Effector memory CD8-positive, alpha-beta T cell (primary cell): ENCODE results near the gene MCHR1.

Experiments
- ATAC-seq: fragments of 150-1000 bp; cut with Tn5 transposase; replicated peaks from 2 replicates; pipeline ENCODE4 v1.10.0; 2021; ENCODE audit warnings: mild to moderate bottlenecking, moderate library complexity
- DNase-seq, 3 experiments: peaks; one replicate each; pipeline ENCODE4 v3.0.0; 2021
- H3K27ac Mint-ChIP-seq, 2 donors: one replicate each; pipeline ENCODE4 v1.8.0; 2022; ENCODE audit warnings: mild to moderate bottlenecking in 2 of 2, mixed read lengths in 2 of 2, moderate library complexity in 2 of 2
- H3K27me3 Mint-ChIP-seq, 2 donors: one replicate each; pipeline ENCODE4 v1.8.0; 2022; ENCODE audit warnings: mixed read lengths in 2 of 2
- H3K36me3 Mint-ChIP-seq: one replicate; pipeline ENCODE4 v1.8.0; 2022; ENCODE audit warnings: mild to moderate bottlenecking, moderate library complexity, mixed read lengths; ENCODE audit not compliant: insufficient read depth
- H3K4me1 Mint-ChIP-seq, 2 donors: one replicate each; pipeline ENCODE4 v1.8.0; 2022; ENCODE audit warnings: low read depth in 2 of 2, mixed read lengths in 2 of 2
- H3K4me3 Mint-ChIP-seq, 2 donors: one replicate each; pipeline ENCODE4 v1.8.0; 2022; ENCODE audit warnings: mild to moderate bottlenecking in 2 of 2, mixed read lengths in 2 of 2, moderate library complexity in 2 of 2
- H3K9me3 Mint-ChIP-seq, 2 donors: one replicate each; pipeline ENCODE4 v1.8.0; 2022; ENCODE audit warnings: mixed read lengths in 2 of 2
- total RNA-seq, 9 experiments: gene quantifications; one replicate each; lab custom pipeline; 2026; lab: John Stamatoyannopoulos, UW

The MCHR1 gene, protein sequence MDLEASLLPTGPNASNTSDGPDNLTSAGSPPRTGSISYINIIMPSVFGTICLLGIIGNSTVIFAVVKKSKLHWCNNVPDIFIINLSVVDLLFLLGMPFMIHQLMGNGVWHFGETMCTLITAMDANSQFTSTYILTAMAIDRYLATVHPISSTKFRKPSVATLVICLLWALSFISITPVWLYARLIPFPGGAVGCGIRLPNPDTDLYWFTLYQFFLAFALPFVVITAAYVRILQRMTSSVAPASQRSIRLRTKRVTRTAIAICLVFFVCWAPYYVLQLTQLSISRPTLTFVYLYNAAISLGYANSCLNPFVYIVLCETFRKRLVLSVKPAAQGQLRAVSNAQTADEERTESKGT
- total RNA-seq, result 0 reads per million in 9 experiments

DNA sequence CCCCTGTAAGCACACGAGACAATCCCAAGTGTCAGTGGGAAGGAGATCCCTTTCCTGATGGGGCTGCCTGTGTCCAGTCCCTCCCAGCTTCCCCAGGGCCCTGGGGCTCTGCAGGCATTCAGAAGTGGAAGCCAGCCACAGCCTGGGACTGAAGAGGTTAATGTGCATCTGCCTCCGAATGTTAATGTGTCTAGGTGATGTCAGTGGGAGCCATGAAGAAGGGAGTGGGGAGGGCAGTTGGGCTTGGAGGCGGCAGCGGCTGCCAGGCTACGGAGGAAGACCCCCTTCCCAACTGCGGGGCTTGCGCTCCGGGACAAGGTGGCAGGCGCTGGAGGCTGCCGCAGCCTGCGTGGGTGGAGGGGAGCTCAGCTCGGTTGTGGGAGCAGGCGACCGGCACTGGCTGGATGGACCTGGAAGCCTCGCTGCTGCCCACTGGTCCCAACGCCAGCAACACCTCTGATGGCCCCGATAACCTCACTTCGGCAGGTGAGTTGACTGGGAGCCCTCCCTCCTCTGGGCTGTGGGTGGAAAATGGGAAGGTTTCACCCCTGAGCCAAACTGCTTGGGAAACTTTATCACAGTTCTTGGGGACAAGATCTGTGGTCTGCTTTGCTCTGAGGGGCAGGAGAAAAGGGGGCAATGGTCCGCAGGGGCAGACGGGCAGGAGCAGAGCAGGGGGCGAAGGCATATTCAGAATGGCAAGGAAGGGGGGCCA, at the start of gene MCHR1:
MCHR1 (plus strand) TSS at position 236 of the 715 bp plus-strand sequence; CDS start at position 405, 169 bp downstream.
- H3K27ac Mint-ChIP-seq, result peak within 1 kb of the TSS in 1 of 2 donors; percentile 49
- H3K36me3 Mint-ChIP-seq, result peaks cover 4% of the 10 kb centered on the region
- H3K9me3 Mint-ChIP-seq, result no peaks in the 10 kb centered on the region
- H3K27me3 Mint-ChIP-seq, result peaks cover 24 to 31% of the 10 kb centered on the region in 2 donors
- DNase-seq, result no peak
- no peak within 1 kb of the TSS for H3K4me3 Mint-ChIP-seq
- peaks cover 11 to 14% of the 10 kb centered on the region in 2 donors for H3K4me1 Mint-ChIP-seq
- ATAC-seq, result no peak

- Mint-ChIP-seq H3K4me1 (peaks cover 45 to 59% of the 10 kb centered on the region in 2 donors), H3K27me3 (no peaks in the 10 kb centered on the region), H3K4me3 (peak overlapping the region in 1 of 2 donors; percentile 9), H3K36me3 (peaks cover 11% of the 10 kb centered on the region), H3K27ac (peak overlapping the region in 1 of 2 donors; percentile 1), H3K9me3 (no peaks in the 10 kb centered on the region)
- ATAC-seq, result no peak
- no peak for DNase-seq
These were observed 47.4 kb upstream of the MCHR1 start for GRCh38 chr22:40631925-40632324.

DNA sequence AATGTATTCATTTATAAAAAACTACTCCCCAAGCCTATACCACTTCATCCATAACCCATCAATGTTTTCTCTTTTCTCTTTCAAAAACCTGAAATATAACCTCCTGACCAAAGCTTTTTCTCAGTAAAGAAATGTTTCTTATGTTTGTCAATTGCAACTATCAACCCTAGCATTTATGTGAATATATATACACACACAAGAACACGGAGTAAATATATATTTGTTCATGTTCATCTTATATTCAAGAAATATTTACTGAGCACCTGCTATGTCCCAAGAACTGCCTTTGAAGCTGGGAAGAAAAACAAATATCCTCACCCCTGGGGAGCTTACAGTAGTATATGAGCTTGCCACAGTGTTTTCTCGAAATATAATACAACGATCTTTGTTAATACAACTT, 46.2 kb upstream of the MCHR1 start:
- no peak overlapping the region for H3K4me3 Mint-ChIP-seq
- H3K27me3 Mint-ChIP-seq, result no peaks in the 10 kb centered on the region

DNA sequence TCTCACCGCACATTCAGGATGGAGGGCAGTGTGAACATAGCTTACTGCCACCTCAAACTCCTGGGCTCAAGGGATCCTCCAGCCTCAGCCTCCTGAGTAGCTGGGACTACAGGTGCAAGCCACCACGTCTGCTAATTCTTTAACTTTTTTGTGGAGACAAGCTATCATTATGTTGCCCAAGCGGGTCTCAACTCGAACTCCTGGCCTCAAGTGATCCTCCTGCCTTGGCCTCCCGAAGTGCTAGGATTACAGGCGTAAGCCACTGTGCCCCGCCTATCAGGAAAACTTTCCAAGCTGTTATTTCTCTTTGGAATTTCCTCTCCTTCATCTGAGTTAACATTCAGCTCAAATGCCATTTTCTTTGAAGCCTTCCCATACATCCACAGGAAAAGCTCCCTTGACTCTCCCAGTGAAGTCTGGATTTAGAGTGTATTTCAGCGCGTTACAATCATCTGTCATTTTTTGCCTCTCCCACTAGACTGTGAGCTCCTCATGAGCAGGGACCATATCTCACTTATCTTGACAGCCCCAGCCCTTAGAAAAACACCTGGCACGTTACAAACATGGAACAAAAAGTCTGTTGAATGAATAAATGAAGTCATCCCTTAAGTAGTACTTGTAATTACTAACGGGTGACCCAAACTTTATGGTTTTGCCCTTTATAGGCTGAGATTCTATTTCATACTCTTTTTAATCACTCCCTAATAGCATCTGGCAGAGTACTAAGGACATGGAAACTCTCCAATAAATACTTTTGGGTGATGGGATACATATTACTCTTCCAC, 45.0 kb upstream of the MCHR1 start:
- Mint-ChIP-seq H3K4me3 (peak overlapping the region; percentile 80 to 86), H3K9me3 (no peaks in the 10 kb centered on the region), H3K27ac (peak overlapping the region in 1 of 2 donors; percentile 59), H3K27me3 (no peaks in the 10 kb centered on the region), H3K36me3 (peaks cover 9% of the 10 kb centered on the region), H3K4me1 (peaks cover 35 to 45% of the 10 kb centered on the region in 2 donors)
- ATAC-seq, result no peak
- no peak for DNase-seq

More for the DNA sequence above, 46.2 kb upstream of the MCHR1 start:
- DNase-seq (no peak), ATAC-seq (no peak)
- H3K9me3 Mint-ChIP-seq, result no peaks in the 10 kb centered on the region
- H3K27ac Mint-ChIP-seq, result no peak overlapping the region
- peaks cover 13% of the 10 kb centered on the region for H3K36me3 Mint-ChIP-seq
- H3K4me1 Mint-ChIP-seq, result peaks cover 42 to 54% of the 10 kb centered on the region in 2 donors

DNA sequence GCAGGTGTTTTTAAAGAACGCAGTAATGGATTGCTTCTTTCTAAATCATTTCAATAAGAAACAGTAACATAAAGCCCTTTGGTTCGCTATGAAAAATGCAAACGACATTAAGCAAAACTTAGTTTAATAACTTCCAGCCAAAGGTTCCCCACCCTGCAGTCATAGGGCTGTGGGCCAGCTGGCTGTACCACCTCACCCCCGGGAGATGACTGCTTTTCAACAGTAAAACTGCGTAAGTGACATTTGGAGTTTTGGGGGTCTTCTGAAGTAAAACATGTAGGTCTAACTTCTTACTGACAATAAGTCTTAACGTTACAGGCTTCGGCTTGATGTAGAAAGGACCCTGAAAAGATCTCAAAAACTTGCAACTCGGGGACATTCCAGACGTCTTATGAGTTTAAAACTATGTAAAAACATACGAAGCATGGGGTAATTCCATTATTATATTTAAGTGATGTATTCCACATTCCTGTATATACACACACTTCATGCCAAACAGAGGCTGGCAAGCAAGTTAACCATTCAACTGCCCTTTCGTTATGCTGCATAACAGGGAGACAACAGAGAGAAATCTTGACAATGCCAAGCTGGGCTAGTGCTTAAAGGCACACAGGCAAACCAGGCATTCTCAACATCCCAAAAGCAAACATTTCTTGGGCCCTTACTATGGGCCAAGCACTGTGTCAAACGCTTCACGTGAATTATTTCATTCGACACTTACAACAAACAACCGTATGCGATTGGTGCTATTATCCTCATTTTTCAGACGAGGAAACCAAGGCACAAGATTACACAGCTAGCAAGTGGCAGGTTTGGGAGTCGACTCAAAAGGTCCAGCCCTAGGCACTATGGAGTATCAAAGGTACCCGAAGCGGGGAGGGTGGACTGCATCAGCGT, 44.0 kb upstream of the MCHR1 start:
- no peak for ATAC-seq

GRCh38 chr22:40635940-40636379, 43.3 kb upstream of the MCHR1 start:
- peak in 1 of 3 experiments; percentile 8 for DNase-seq
- H3K36me3 Mint-ChIP-seq, result peaks cover 9% of the 10 kb centered on the region
- H3K27ac Mint-ChIP-seq, result peak overlapping the region; percentile 93 to 97
- no peaks in the 10 kb centered on the region for H3K9me3 Mint-ChIP-seq
- H3K4me1 Mint-ChIP-seq, result peaks cover 35 to 44% of the 10 kb centered on the region in 2 donors
- no peaks in the 10 kb centered on the region for H3K27me3 Mint-ChIP-seq
- no peak for ATAC-seq
- H3K4me3 Mint-ChIP-seq, result peak overlapping the region; percentile 80 to 86

More for the DNA sequence above, 44.0 kb upstream of the MCHR1 start:
- H3K27me3 Mint-ChIP-seq, result no peaks in the 10 kb centered on the region
- H3K36me3 Mint-ChIP-seq, result peaks cover 9% of the 10 kb centered on the region
- peak overlapping the region in 1 of 2 donors; percentile 59 for H3K27ac Mint-ChIP-seq
- H3K4me3 Mint-ChIP-seq, result peak overlapping the region; percentile 80 to 86
- no peaks in the 10 kb centered on the region for H3K9me3 Mint-ChIP-seq
- DNase-seq, result no peak
- peaks cover 35 to 45% of the 10 kb centered on the region in 2 donors for H3K4me1 Mint-ChIP-seq

GRCh38 chr22:40636380-40637182, 42.7 kb upstream of the MCHR1 start, which contains the start of gene MRTFA:
Gene MRTFA, minus strand, starts transcription at chr22:40636719.
- peak within 1 kb of the TSS; percentile 93 to 97 for H3K27ac Mint-ChIP-seq
- H3K4me1 Mint-ChIP-seq, result peaks cover 30 to 38% of the 10 kb centered on the region in 2 donors
- H3K27me3 Mint-ChIP-seq, result no peaks in the 10 kb centered on the region
- H3K9me3 Mint-ChIP-seq, result no peaks in the 10 kb centered on the region
- DNase-seq (peak; percentile 98 to 99 (median 98)), ATAC-seq (peak; percentile 91)
- peak within 1 kb of the TSS; percentile 86 to 94 for H3K4me3 Mint-ChIP-seq
- peaks cover 9% of the 10 kb centered on the region for H3K36me3 Mint-ChIP-seq

- Mint-ChIP-seq H3K9me3 (no peaks in the 10 kb centered on the region), H3K4me1 (peaks cover 26 to 33% of the 10 kb centered on the region in 2 donors), H3K4me3 (peak overlapping the region; percentile 86 to 94), H3K36me3 (peaks cover 9% of the 10 kb centered on the region), H3K27ac (peak overlapping the region; percentile 93 to 97), H3K27me3 (no peaks in the 10 kb centered on the region)
- ATAC-seq (peak; percentile 11), DNase-seq (peak in 1 of 3 experiments; percentile 27)
These were observed 41.8 kb upstream of the MCHR1 start for GRCh38 chr22:40637183-40638150.

DNA sequence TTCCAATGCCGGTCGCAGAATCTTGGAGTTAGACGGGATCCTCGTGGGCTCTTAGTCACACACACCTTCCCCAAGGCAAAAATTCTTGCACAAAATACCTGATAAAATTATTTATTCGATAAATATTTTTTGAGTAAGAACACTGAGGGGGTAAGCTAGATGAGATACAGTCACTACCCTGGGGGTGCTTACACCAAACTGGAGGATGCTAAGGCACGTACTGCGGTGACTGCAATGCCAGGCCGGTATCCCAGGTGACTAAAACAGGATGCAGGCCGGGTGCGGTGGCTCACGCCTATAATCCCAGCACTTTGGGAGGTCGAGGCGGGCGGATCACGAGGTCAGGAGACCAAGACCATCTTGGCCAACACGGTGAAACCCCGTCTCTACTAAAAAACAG, 41.0 kb upstream of the MCHR1 start:
- no peak for ATAC-seq
- no peak for DNase-seq
- H3K27me3 Mint-ChIP-seq, result no peaks in the 10 kb centered on the region
- H3K4me1 Mint-ChIP-seq, result peaks cover 23 to 25% of the 10 kb centered on the region in 2 donors
- no peaks in the 10 kb centered on the region for H3K9me3 Mint-ChIP-seq
- no peak overlapping the region for H3K4me3 Mint-ChIP-seq
- peak overlapping the region in 1 of 2 donors; percentile 49 for H3K27ac Mint-ChIP-seq
- H3K36me3 Mint-ChIP-seq, result peaks cover 9% of the 10 kb centered on the region

DNA sequence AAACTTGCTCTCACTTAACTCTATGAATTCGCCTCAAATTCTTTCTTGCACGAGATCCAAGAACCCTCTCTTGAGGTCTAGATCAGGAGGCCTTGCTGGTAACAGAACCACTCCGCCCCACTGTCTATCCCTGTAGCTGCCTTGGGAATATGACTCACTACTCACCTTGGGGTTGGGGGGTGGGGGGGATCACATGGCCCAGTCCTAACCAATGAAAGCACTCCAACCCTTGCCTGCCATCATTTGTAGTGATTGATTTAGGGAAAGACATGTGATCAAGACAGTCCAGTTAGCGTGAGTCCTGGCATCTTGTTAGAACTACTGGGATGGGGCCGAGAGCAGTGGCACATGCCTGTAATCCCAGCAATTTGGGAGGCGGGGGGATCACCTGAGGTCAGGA, 38.0 kb upstream of the MCHR1 start:
- DNase-seq, result no peak
- ATAC-seq, result no peak
- Mint-ChIP-seq H3K4me1 (peaks cover 7 to 11% of the 10 kb centered on the region in 2 donors), H3K27me3 (no peaks in the 10 kb centered on the region), H3K27ac (peak overlapping the region in 1 of 2 donors; percentile 50), H3K9me3 (no peaks in the 10 kb centered on the region), H3K36me3 (peaks cover 9% of the 10 kb centered on the region), H3K4me3 (no peak overlapping the region)

GRCh38 chr22:40642316-40642715, 37.0 kb upstream of the MCHR1 start:
- no peaks in the 10 kb centered on the region for H3K27me3 Mint-ChIP-seq
- H3K4me3 Mint-ChIP-seq, result no peak overlapping the region
- ATAC-seq (no peak), DNase-seq (no peak)
- H3K4me1 Mint-ChIP-seq, result peaks cover 7 to 14% of the 10 kb centered on the region in 2 donors
- no peaks in the 10 kb centered on the region for H3K9me3 Mint-ChIP-seq
- H3K36me3 Mint-ChIP-seq, result no peaks in the 10 kb centered on the region
- H3K27ac Mint-ChIP-seq, result no peak overlapping the region
